Neural progenitor cell (in vitro differentiated cells): ENCODE data around the gene PER1.
A peak's percentile ranks its signal among the peaks of the same experiment; 100 is the strongest.

ENCODE experiments used
- EZH2 ChIP-seq: fragments of 200-600 bp; sonication (generic); IDR thresholded peaks from 2 replicates; pipeline ENCODE4 v1.6.1; 2017; ENCODE audit warnings: antibody characterized with exemption, mild to moderate bottlenecking, moderate library complexity
- EZH2phosphoT487 ChIP-seq: fragments of 200-600 bp; sonication (generic); IDR thresholded peaks from 2 replicates; pipeline ENCODE4 v1.6.1; 2017; ENCODE audit warnings: antibody characterized with exemption
- TF ChIP-seq, protein P1 (sequence below): fragments of 200-600 bp; sonication (generic); IDR thresholded peaks from 2 replicates; pipeline ENCODE4 v1.5.1; 2017; ENCODE audit warnings: antibody characterized with exemption, mild to moderate bottlenecking

DNA sequence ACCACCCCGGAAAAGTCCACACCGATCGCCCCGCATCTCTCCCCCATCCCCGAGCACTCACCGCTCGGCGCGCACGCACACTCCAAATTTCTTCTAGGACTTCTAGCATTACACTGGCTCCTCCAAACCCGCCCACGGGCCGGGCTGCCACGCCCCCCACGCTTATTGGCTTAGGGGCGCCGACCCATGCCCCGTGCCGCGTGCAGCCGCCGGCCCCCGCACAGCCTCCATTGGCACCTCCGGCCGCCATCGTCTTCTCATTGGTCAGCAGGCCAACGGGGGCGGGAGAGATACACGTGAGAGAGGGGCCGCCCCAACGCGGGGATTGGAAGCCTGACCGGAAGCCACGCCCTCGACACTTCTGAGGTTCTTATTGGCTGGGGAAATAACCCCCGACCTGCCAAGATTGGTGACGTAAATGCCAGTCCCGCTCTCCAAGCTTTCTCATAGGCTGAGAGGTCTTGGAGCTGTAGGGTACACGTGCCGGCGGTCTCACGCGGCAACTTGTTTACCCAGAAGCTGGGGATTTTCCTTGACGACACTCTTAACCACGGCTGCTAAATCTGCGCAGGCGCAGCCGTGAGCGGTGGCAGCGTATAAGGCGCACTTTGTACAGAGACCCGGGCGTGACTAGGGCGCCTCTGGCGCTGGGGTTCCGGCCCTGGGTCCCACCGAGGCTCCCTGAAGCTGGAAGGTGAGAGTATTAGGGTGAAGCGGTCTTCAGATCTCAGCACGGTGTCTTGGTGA lies 4.2 kb upstream of the PER1 start:
- TF ChIP-seq, protein P1, sequence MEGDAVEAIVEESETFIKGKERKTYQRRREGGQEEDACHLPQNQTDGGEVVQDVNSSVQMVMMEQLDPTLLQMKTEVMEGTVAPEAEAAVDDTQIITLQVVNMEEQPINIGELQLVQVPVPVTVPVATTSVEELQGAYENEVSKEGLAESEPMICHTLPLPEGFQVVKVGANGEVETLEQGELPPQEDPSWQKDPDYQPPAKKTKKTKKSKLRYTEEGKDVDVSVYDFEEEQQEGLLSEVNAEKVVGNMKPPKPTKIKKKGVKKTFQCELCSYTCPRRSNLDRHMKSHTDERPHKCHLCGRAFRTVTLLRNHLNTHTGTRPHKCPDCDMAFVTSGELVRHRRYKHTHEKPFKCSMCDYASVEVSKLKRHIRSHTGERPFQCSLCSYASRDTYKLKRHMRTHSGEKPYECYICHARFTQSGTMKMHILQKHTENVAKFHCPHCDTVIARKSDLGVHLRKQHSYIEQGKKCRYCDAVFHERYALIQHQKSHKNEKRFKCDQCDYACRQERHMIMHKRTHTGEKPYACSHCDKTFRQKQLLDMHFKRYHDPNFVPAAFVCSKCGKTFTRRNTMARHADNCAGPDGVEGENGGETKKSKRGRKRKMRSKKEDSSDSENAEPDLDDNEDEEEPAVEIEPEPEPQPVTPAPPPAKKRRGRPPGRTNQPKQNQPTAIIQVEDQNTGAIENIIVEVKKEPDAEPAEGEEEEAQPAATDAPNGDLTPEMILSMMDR = peak; percentile 12
- TF ChIP-seq EZH2 = no peak
- no peak for TF ChIP-seq EZH2phosphoT487
